Karpas-422 (cell line): ENCODE results near the gene SLITRK6. TPM values are rescaled to one million over a fixed set of nuclear protein-coding genes. Genes with fewer than 3 reads are reported as not detected.
A peak's percentile ranks its signal among the peaks of the same experiment; 100 is the strongest.

Source experiments
- DNase-seq: peaks from one replicate; pipeline ENCODE4 v3.0.0-alpha.2; 2015
- H2AFZ ChIP-seq: fragments of 200-600 bp; sonication (generic); 2 replicates; pipeline ENCODE4 v1.6.1; 2014; ENCODE audit warnings: antibody characterized with exemption, low read length, mixed read lengths
- H3K27ac ChIP-seq: fragments of 200-600 bp; sonication (generic); 2 replicates; pipeline ENCODE4 v1.5.1; 2014; ENCODE audit warnings: mild to moderate bottlenecking, low read length, moderate library complexity
- H3K27me3 ChIP-seq: fragments of 200-600 bp; sonication (generic); 2 replicates; pipeline ENCODE4 v1.6.1; 2014; ENCODE audit warnings: low read length, mixed read lengths
- H3K36me3 ChIP-seq: fragments of 200-600 bp; sonication (generic); 2 replicates; pipeline ENCODE4 v1.6.1; 2014; ENCODE audit warnings: low read length, mixed read lengths; ENCODE audit not compliant: insufficient read depth
- H3K4me1 ChIP-seq: fragments of 200-600 bp; sonication (generic); 2 replicates; pipeline ENCODE4 v1.6.1; 2014; ENCODE audit warnings: mild to moderate bottlenecking, low read length, mixed read lengths
- H3K4me2 ChIP-seq: fragments of 200-600 bp; sonication (generic); 2 replicates; pipeline ENCODE4 v1.6.1; 2014; ENCODE audit warnings: low read length, low read depth, mild to moderate bottlenecking; ENCODE audit not compliant: poor library complexity, severe bottlenecking
- H3K4me3 ChIP-seq: fragments of 200-600 bp; sonication (generic); 2 replicates; pipeline ENCODE4 v1.5.1; 2014; ENCODE audit warnings: mild to moderate bottlenecking, antibody characterized with exemption, low read length, mixed read lengths
- H3K79me2 ChIP-seq: fragments of 200-600 bp; sonication (generic); 2 replicates; pipeline ENCODE4 v1.6.1; 2014; ENCODE audit warnings: mild to moderate bottlenecking, low read length, mixed read lengths
- H3K9ac ChIP-seq: fragments of 200-600 bp; sonication (generic); 2 replicates; pipeline ENCODE4 v1.6.0; 2014; ENCODE audit warnings: low read length
- H3K9me2 ChIP-seq: fragments of 200-600 bp; sonication (generic), shearing (Covaris generic); replicated peaks from 2 replicates; pipeline ENCODE4 v1.6.0; 2014; ENCODE audit warnings: mild to moderate bottlenecking, low read length, moderate library complexity; ENCODE audit not compliant: insufficient read depth
- H3K9me3 ChIP-seq: fragments of 300-700, 200-600 bp; sonication (generic); 2 replicates; pipeline ENCODE4 v1.6.1; 2014; ENCODE audit warnings: low read length, mixed read lengths
- H4K20me1 ChIP-seq: fragments of 200-600 bp; sonication (generic); 2 replicates; pipeline ENCODE4 v1.6.1; 2014; ENCODE audit warnings: mild to moderate bottlenecking, antibody characterized with exemption, low read length, low read depth; ENCODE audit not compliant: insufficient read depth
- total RNA-seq: library from RNA; depleted of rRNA; stranded (reverse); fragments of >200 nt; shearing (Covaris generic); gene quantifications from 2 replicates; pipeline ENCODE4 v1.2.3, GENCODE V29; 2014; ENCODE audit warnings: low replicate concordance; rRNA removed

SLITRK6 gene
- total RNA-seq: 1.9 and 6.4 TPM in 2 replicates

- Histone ChIP-seq H3K79me2 (no peaks in the 10 kb centered on the region; the same call in 1 of the 2 replicates), H3K9ac (peak within 1 kb of the TSS; percentile 50), H3K27ac (0 out of 2 replicates have a peak within 1 kb of the TSS, but pooled peaks have one; percentile 17), H3K27me3 (no peaks in the 10 kb centered on the region), H3K9me2 (no peaks in the 10 kb centered on the region), H3K9me3 (no peaks in the 10 kb centered on the region), H3K4me2 (peak within 1 kb of the TSS; percentile 71), H3K36me3 (no peaks in the 10 kb centered on the region; the same call in 1 of the 2 replicates), H3K4me3 (peak within 1 kb of the TSS; percentile 59), H2AFZ (peak within 1 kb of the TSS; percentile 86), H4K20me1 (no peaks in the 10 kb centered on the region), H3K4me1 (peaks cover 38% of the 10 kb centered on the region)
- peak; percentile 78 for DNase-seq
These were observed at the start of gene SLITRK6 for GRCh38 chr13:85799097-85799582. Gene SLITRK6 (minus strand): TSS chr13:85799419. CDS start chr13:85796508, 2,911 bp downstream.

- no peak for DNase-seq
- no peaks in the 10 kb centered on the region for H4K20me1 ChIP-seq
These were observed 47.8 kb upstream of the SLITRK6 start for GRCh38 chr13:85847012-85847411.

GRCh38 chr13:85841427-85841826 is 42.2 kb upstream of the SLITRK6 start:
- Histone ChIP-seq H3K9me3 (no peaks in the 10 kb centered on the region), H3K4me2 (no peak overlapping the region), H3K4me1 (no peaks in the 10 kb centered on the region), H3K9me2 (no peaks in the 10 kb centered on the region), H3K4me3 (no peak overlapping the region), H3K27me3 (no peaks in the 10 kb centered on the region), H3K9ac (no peak overlapping the region), H3K27ac (no peak overlapping the region), H3K36me3 (no peaks in the 10 kb centered on the region), H2AFZ (peak overlapping the region; percentile 15; the same call in 1 of the 2 replicates), H3K79me2 (no peaks in the 10 kb centered on the region), H4K20me1 (no peaks in the 10 kb centered on the region)
- no peak for DNase-seq

More at GRCh38 chr13:85847012-85847411, 47.8 kb upstream of the SLITRK6 start:
- Histone ChIP-seq H3K79me2 (no peaks in the 10 kb centered on the region), H3K36me3 (no peaks in the 10 kb centered on the region), H3K4me1 (no peaks in the 10 kb centered on the region), H3K4me3 (no peak overlapping the region), H3K4me2 (no peak overlapping the region), H3K9ac (no peak overlapping the region), H2AFZ (peak overlapping the region; percentile 80), H3K9me2 (no peaks in the 10 kb centered on the region), H3K27me3 (no peaks in the 10 kb centered on the region), H3K9me3 (peaks cover 12% of the 10 kb centered on the region), H3K27ac (no peak overlapping the region)

- no peaks in the 10 kb centered on the region for H3K9me2 ChIP-seq
- no peaks in the 10 kb centered on the region for H3K27me3 ChIP-seq
- DNase-seq: no peak
- no peaks in the 10 kb centered on the region for H3K36me3 ChIP-seq
- H4K20me1 ChIP-seq: no peaks in the 10 kb centered on the region
- H3K79me2 ChIP-seq: no peaks in the 10 kb centered on the region
- H3K9ac ChIP-seq: no peak overlapping the region
- H3K4me1 ChIP-seq: no peaks in the 10 kb centered on the region
- no peak overlapping the region for H3K4me3 ChIP-seq
- no peaks in the 10 kb centered on the region for H3K9me3 ChIP-seq
- peak overlapping the region; percentile 68 for H2AFZ ChIP-seq
- H3K4me2 ChIP-seq: no peak overlapping the region
- H3K27ac ChIP-seq: no peak overlapping the region
These were observed 34.7 kb upstream of the SLITRK6 start for GRCh38 chr13:85833921-85834320.

- H3K27ac ChIP-seq: no peak overlapping the region
- H3K36me3 ChIP-seq: no peaks in the 10 kb centered on the region
- peak; percentile 80 for DNase-seq
- H3K4me1 ChIP-seq: peaks cover 3% of the 10 kb centered on the region; the same call in 1 of the 2 replicates
- H3K9me2 ChIP-seq: no peaks in the 10 kb centered on the region
- H3K9me3 ChIP-seq: no peaks in the 10 kb centered on the region
- H2AFZ ChIP-seq: no peak overlapping the region
- H3K79me2 ChIP-seq: no peaks in the 10 kb centered on the region
- no peak overlapping the region for H3K9ac ChIP-seq
- H3K4me3 ChIP-seq: no peak overlapping the region; the same call in 1 of the 2 replicates
- H4K20me1 ChIP-seq: no peaks in the 10 kb centered on the region
- H3K4me2 ChIP-seq: peak overlapping the region; percentile 30
- no peaks in the 10 kb centered on the region for H3K27me3 ChIP-seq
These were observed 29.0 kb upstream of the SLITRK6 start for GRCh38 chr13:85828094-85828684.

GRCh38 chr13:85825454-85825853 is 26.2 kb upstream of the SLITRK6 start:
- Histone ChIP-seq H3K9me3 (no peaks in the 10 kb centered on the region), H4K20me1 (no peaks in the 10 kb centered on the region), H3K9ac (no peak overlapping the region), H3K27me3 (no peaks in the 10 kb centered on the region), H3K9me2 (no peaks in the 10 kb centered on the region), H2AFZ (0 out of 2 replicates have a peak overlapping the region, but pooled peaks have one; percentile 3), H3K27ac (no peak overlapping the region), H3K36me3 (no peaks in the 10 kb centered on the region), H3K79me2 (no peaks in the 10 kb centered on the region), H3K4me2 (no peak overlapping the region), H3K4me3 (no peak overlapping the region), H3K4me1 (peaks cover 3% of the 10 kb centered on the region; the same call in 1 of the 2 replicates)
- DNase-seq: no peak

- no peak overlapping the region for H3K27ac ChIP-seq
- H3K9ac ChIP-seq: no peak overlapping the region
- H3K9me3 ChIP-seq: no peaks in the 10 kb centered on the region
- no peak overlapping the region for H3K4me2 ChIP-seq
- peaks cover 3% of the 10 kb centered on the region; the same call in 1 of the 2 replicates for H3K4me1 ChIP-seq
- DNase-seq: no peak
- peak overlapping the region; percentile 24; the same call in 1 of the 2 replicates for H2AFZ ChIP-seq
- no peaks in the 10 kb centered on the region for H3K79me2 ChIP-seq
- no peak overlapping the region for H3K4me3 ChIP-seq
- no peaks in the 10 kb centered on the region for H4K20me1 ChIP-seq
- H3K9me2 ChIP-seq: no peaks in the 10 kb centered on the region
- H3K27me3 ChIP-seq: no peaks in the 10 kb centered on the region
- H3K36me3 ChIP-seq: no peaks in the 10 kb centered on the region
These were observed 24.6 kb upstream of the SLITRK6 start for GRCh38 chr13:85823832-85824231.

- H3K27me3 ChIP-seq: no peaks in the 10 kb centered on the region
- DNase-seq: no peak
- H3K4me1 ChIP-seq: no peaks in the 10 kb centered on the region
- H2AFZ ChIP-seq: 0 out of 2 replicates have a peak overlapping the region, but pooled peaks have one; percentile 17
- no peaks in the 10 kb centered on the region for H3K36me3 ChIP-seq
- no peak overlapping the region for H3K9ac ChIP-seq
- H4K20me1 ChIP-seq: no peaks in the 10 kb centered on the region
- H3K4me3 ChIP-seq: no peak overlapping the region
- H3K9me2 ChIP-seq: no peaks in the 10 kb centered on the region
- no peaks in the 10 kb centered on the region for H3K79me2 ChIP-seq
- no peak overlapping the region for H3K27ac ChIP-seq
- no peak overlapping the region for H3K4me2 ChIP-seq
- no peaks in the 10 kb centered on the region for H3K9me3 ChIP-seq
These were observed 20.3 kb upstream of the SLITRK6 start for GRCh38 chr13:85819513-85819912.
